Measurements from ENCODE around the gene HNRNPLL.

HNRNPLL gene

GRCh38 chr2:38591152-38591551 lies 11.6 kb downstream of the HNRNPLL start:
- no peak for DNase-seq

GRCh38 chr2:38590053-38590452 lies 12.7 kb downstream of the HNRNPLL start:
- DNase-seq: no peak

- DNase-seq: no peak
Observed at GRCh38 chr2:38586931-38587330, 15.8 kb downstream of the HNRNPLL start.

DNA sequence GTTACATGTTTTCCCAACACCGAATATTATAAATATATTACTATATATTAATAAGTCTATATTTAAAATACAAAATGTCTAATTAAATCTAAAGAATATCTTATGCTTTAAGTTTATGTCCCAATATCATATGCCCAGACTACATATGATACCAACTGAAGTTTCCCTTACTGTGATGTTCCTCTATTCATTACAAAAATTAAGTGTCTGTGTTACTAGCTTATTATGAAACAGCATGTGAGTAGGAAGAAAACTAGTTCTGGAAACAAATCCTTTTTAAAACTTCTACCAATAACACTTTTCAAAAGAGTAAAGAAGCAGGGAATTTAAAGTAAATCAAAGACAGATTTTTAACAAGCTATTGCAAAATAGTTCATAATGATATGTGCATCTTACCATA lies 17.8 kb downstream of the HNRNPLL start:
- DNase-seq: no peak

- DNase-seq: no peak
Observed at GRCh38 chr2:38583994-38584393, 18.7 kb downstream of the HNRNPLL start.

- DNase-seq: no peak
Observed at GRCh38 chr2:38583524-38583923, 19.2 kb downstream of the HNRNPLL start.

DNA sequence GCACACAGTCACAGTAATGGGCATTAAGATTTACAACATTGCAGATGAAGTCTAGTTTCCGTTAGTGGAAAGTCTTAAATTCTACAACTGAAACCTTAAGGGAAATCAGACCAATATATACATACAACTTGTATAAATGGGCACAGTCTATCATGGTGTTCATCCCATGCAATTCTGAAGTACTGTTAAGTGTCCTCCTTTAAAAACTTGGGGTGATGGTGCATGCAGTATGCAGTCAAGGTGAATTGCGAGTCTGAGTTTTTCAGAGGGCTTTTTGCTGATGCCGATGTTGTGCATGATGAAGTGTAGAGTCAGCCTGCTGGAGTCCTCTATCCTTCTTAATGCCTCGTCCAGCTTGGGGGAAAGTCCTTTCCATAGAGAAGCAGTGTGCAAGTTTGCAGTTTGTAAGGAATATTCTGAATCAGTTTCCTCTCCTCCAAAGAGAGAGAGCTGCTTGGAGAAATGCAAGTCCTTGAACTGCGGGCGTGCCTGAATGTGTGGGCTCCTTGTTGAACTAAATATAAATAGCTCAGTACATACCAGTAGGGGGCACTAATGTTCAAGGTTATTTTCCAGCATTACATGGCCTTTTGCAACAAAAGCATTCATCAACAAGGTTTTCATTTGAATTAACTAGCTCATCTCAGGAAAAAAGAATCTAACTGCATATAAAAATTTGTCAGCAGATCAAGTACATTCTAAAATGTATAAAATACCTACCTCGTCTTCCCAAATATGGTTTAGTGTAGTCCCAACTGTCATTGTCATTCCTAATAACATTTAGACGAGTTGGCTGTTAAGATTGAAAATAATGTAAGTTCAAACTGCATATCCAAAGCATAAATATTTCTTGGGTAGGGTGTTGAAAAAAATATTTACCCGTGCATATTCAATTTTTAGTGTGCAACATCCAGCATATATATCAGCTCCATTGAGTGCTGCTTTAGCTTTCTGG lies 21.3 kb downstream of the HNRNPLL start:
- peak; percentile 29 for DNase-seq

GRCh38 chr2:38580115-38580636 lies 22.6 kb downstream of the HNRNPLL start:
- DNase-seq: no peak

DNA sequence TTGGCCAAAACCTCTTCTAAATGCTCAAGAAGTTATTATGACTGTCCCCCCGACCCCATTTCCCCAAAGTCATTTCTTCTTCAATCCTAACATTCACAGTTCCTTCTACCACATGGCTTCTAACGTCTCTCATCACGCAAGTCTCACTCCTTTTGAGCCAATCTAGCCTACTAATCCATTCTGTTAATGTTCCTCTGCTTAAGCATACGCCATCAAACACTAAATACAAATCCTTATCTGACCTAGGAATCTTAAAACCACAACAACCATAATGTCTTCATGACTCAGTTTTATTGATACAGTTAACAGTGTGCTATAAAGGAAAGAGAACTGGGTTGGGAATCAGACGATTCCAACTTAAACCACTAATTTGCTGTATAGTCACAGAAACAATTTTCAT lies 23.9 kb downstream of the HNRNPLL start:
- DNase-seq: no peak

DNA sequence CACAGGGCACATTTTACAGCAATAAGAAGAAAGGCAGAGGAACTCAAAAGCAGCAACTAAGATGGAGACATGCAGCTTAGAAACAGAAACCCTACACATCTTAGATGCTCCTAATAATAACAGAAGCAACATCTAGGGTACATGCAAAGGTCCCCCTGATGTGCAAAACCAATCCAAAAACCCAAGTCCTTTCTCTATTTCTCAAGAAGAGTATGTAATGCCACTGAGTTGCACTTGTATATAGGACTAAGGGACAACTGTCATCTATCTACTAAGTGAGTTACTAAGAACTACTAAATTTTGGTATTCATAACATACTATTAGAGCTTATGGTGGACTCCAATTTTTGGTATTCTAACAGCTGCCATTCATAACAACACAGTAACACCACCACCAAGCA lies 28.4 kb downstream of the HNRNPLL start:
- DNase-seq: no peak

GRCh38 chr2:38572167-38572566 lies 30.6 kb downstream of the HNRNPLL start:
- peak; percentile 33 for DNase-seq

- no peak for DNase-seq
Observed at GRCh38 chr2:38571193-38571592, 31.5 kb downstream of the HNRNPLL start.

GRCh38 chr2:38568724-38569436 lies 33.8 kb downstream of the HNRNPLL start:
- DNase-seq: no peak

GRCh38 chr2:38565333-38565732 lies 37.4 kb downstream of the HNRNPLL start:
- DNase-seq: no peak

DNA sequence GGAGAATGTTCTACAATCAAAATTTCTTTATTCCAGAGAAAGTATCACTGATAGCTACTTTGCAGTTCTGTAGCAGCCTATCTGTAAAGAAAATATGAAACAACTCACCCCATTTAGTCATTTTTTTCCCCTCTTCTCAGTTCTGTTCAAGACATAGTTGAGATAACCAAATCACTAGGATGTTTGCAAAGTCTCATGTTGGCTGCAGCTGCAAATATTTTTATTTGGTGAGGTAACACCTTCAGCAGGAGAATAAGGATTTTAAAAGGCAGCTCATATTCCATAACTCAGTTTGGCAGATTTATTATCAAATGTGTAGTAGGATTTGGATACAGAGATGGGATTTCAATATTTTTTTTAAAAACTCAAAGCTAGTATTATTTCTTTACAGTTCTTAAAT lies 41.0 kb downstream of the HNRNPLL start:
- DNase-seq: no peak

- DNase-seq: no peak
Observed at GRCh38 chr2:38560092-38560491, 42.6 kb downstream of the HNRNPLL start.

DNA sequence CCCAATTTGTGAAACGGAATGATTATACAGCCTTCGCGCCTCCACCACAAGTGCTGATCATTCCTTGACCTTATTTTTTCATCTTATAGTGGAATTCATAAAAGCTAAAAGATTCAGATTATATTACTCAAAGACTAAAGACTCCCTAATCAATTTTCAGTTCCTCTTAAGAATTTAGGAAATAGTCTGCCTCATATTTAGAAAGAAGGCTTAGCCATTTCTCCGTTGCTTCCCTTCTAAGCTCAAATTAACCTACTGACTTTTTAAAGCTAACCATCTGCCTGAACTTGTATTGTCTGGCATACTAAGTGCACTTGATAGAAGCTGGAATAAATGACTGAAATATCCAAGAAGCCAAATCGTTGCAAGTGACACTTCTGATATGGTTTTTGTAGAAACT lies 44.7 kb downstream of the HNRNPLL start:
- DNase-seq: no peak

- DNase-seq: no peak
Observed at GRCh38 chr2:38557217-38557616, 45.5 kb downstream of the HNRNPLL start.

GRCh38 chr2:38556006-38556801 lies 46.5 kb downstream of the HNRNPLL start:
- DNase-seq: no peak

DNA sequence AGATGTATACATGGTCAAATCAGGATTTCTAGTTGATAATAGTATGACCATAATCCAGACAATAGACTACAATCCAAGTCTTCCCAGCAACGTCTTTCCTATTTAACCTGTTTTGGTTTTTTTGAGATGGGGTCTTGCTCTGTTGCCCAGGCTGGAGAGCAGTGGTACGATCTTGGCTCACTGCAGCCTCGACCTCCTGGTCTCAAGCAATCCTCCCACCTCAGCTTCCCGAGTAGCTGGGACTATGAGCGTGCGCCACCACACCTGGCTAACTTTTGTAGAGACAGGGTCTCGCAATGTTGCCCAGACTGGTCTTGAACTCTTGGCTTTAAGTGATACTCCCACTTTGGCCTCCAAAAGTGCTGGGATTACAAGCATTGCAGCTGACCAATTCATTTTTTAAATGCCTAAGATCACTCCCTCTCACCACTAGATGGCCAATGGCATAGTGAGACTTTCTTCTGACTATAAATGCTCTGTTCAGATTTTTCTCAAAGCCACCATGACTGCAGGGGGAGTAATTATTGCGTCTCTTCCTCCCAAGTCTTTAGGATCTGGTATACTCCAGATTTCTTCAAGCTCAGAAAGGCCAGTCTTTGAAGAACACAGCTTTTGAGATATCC lies 47.6 kb downstream of the HNRNPLL start:
- no peak for DNase-seq

DNA sequence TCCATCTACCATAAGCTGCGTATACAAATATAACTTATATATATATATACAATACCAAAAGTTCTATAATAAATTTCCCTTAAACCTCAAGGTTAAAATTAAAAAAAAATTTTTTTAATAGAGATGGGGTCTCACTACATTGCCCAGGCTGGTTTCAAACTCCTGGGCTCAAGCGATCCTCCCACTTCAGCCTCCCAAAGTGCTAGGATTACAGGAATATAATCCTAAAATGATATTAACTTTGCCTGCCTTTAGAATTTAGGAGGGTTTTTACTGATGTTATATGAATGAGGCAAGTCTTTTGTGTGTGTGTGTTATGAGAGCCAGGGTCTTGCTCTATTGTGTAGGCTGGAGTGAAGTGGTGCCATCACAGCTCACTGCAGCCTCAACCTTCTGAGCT lies 49.2 kb downstream of the HNRNPLL start:
- no peak for DNase-seq

- DNase-seq: no peak
Observed at GRCh38 chr2:38552259-38552658, 50.5 kb downstream of the HNRNPLL start.

DNA sequence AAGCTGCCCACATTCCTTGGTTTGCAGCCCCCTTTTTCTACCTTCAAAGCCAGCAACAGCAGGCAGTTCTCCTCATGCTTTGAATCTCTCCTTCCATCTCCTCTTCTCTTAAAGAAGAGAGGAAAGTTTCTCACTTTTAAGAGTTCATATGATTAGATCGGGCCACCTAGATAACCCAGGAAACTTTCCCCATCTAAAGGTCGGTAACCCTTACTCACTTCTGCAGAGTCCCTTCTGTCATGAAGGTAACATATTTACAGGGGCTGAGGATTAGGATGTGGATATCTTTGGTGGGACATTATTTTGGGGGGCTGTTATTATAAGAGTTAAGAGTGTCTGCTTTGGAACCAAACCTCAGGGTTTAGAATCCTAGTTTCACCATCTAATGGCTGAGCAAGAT lies 51.0 kb downstream of the HNRNPLL start:
- DNase-seq: no peak

Measured in activated CD8-positive, alpha-beta memory T cell treated with anti-CD3 and anti-CD28 coated beads, Interleukin-2, amount 50 U/mL, for 4 hours (primary cell).